Stimulated activated CD4-positive, alpha-beta T cell treated with anti-CD3 and anti-CD28 coated beads, Interleukin-2, amount 100 ng/mL, for 4 hours (primary cell): ENCODE results near the gene HTR7.

Experiments used
- DNase-seq: peaks from one replicate; pipeline ENCODE4 v3.0.0-alpha.2; 2020; ENCODE audit warnings: low read depth

HTR7 gene

DNA sequence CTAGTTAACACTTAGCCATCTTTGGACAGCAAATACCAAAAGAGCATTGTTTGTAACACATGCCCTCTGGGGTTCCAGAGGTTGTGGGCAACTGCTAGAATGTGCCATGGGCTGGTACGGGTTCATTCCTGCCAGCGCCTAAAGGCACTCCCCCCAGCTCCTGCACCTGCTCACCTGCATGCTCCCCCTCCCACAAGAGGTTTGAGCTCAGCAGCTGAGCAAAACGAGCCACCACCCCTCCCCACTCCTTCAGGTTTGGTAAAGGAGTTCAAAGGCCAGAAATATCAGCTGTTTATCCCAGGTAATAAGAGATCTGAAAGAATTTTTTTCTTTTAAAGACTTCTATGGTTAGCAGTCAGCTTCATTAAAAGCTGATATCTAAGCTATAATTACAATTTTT lies 53.5 kb downstream of the HTR7 start:
- DNase-seq, result no peak

- no peak for DNase-seq
Observed at GRCh38 chr10:90801608-90802007, 56.2 kb downstream of the HTR7 start.

- no peak for DNase-seq
Observed at GRCh38 chr10:90800232-90800796, 57.5 kb downstream of the HTR7 start.

DNA sequence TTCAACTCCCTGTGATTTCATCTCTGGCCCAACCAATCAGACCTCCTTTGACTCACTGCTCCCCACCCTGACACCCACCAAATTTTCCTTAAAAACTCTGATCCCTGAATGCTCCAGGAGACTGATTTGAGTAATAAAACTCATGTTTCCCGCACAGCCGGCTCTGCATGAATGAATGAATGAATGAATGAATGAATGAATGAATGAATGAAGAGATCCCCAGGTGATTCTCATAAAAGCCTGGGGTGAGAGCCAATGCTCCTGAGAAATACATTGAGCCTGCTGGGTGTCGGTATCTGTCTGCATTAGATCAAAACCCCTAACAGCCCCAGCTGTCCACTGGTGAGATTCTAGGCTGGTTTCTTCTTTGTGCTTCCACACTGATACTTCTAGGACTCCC lies 58.7 kb downstream of the HTR7 start:
- DNase-seq, result no peak

GRCh38 chr10:90798482-90798881 lies 59.4 kb downstream of the HTR7 start:
- no peak for DNase-seq

GRCh38 chr10:90790422-90790821 lies 67.4 kb downstream of the HTR7 start:
- no peak for DNase-seq

- no peak for DNase-seq
Observed at GRCh38 chr10:90788968-90789367, 68.9 kb downstream of the HTR7 start.

DNA sequence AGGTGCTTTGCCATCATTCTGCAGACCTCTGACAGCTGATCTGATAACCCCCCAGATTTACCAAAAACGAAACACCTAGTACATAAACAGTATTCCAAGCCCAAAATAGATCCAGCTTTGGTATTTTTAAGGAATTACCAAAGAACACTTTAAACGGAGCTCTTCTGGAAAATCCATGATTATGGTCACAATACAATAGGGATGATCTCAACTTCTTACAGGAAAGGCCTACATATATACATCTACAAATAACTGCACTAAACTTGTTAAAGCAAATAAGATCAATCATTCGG lies 69.7 kb downstream of the HTR7 start:
- no peak for DNase-seq

DNA sequence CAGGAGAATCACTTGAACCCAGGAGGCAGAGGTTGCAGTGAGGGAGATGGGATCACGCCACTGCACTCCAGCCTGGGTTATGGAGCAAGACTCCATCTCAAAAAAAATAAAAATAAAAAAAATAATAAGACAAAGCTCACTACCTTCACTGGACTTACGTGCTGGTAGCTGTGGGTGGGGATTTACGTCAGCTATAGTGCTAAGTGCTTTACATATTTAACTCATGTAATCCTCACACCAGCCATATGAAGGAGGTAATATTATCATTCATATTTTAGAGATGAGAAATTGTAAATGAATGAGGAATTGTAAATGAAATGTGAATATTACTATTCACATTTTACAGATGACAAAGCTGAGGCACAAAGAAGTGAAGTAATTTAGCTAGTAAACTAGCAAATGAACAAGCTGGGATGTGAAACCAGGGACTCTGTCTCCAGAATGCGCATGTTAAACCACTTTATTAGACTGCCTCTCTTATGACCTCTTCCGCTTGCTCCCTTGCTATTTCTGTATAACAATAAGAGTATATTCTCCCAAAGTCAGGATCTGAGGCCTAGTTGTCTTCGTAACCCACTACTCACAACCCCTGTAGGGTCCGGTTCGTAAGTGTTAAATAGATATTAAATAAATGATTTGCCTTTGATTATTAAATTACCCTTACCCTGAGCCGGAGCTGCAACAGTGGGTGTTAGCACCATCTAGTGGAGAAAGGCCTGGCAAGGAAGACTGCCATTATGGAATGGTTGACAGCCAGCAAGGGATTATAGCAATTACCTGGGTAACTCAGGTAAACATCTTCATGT lies 70.2 kb downstream of the HTR7 start:
- DNase-seq, result no peak

- no peak for DNase-seq
Observed at GRCh38 chr10:90785782-90786181, 72.1 kb downstream of the HTR7 start.

GRCh38 chr10:90784771-90785170 lies 73.1 kb downstream of the HTR7 start:
- no peak for DNase-seq

- no peak for DNase-seq
Observed at GRCh38 chr10:90780488-90780887, 77.4 kb downstream of the HTR7 start.

DNA sequence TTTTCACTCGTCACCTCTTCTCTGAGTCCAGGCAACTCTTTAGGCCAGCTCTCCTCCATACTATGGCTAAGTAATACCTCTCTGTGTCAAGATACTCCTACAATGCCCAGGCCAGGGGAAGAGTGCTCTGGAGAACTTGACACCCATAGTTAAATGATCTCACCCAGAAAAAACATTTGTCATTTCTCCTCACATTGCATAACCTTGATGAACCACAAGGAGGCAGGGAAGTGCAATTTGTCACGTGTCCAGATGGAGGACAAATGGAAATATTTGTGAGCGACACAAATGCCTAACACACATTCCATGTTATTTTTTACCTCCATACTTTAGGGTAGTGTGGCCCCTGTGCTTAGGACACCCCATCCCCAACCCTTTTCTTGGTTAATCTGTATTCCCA lies 78.3 kb downstream of the HTR7 start:
- no peak for DNase-seq

DNA sequence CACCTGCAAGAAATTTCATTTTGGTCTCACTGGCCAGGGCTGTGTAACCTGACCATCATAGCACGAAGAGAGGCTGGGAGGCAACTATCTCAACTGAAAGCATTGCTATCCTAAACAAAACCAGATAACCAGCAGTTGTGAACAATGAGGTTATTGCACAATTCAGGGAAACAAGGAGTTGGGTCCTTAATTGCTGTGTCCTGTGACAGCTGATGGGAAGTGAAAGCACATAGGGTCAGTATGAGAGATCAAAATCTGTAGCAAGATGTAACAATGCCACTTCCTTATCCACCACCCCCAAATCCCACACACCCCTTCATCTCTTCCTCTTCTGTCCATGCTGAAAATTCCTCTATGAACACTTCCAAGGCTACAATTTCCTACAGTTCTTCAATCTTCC lies 80.2 kb downstream of the HTR7 start:
- DNase-seq, result no peak

DNA sequence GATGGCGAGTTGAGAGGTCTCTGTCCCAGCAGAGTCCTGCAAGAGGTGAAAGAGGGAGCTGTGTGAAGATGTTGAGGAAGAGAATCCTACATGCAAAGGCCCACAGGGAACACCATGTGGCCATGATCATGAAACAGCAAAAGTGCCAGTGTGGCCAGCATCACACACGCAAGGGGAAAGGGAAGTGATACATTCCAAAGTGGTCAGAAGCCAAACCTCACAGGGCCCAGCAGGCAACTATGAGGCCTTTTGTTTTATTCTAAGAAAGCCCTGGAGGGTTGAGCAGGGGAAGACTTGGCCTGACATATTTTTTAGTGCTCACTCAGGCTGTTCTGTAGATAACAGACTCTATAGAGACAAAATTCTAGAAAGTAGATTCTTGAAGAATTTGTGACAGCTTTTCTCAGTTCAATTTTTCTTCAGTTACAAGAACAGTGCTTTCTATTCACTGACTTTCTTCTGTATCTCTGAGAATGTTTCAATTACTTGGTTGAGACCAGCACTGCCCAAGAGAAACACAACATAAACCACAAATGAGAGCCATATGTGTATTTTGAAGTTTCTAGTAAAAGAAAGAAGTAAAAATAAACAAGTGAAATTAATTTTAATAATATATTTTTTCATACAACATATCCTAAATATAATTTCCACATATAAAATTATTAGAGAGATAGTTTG lies 82.3 kb downstream of the HTR7 start:
- DNase-seq, result no peak

DNA sequence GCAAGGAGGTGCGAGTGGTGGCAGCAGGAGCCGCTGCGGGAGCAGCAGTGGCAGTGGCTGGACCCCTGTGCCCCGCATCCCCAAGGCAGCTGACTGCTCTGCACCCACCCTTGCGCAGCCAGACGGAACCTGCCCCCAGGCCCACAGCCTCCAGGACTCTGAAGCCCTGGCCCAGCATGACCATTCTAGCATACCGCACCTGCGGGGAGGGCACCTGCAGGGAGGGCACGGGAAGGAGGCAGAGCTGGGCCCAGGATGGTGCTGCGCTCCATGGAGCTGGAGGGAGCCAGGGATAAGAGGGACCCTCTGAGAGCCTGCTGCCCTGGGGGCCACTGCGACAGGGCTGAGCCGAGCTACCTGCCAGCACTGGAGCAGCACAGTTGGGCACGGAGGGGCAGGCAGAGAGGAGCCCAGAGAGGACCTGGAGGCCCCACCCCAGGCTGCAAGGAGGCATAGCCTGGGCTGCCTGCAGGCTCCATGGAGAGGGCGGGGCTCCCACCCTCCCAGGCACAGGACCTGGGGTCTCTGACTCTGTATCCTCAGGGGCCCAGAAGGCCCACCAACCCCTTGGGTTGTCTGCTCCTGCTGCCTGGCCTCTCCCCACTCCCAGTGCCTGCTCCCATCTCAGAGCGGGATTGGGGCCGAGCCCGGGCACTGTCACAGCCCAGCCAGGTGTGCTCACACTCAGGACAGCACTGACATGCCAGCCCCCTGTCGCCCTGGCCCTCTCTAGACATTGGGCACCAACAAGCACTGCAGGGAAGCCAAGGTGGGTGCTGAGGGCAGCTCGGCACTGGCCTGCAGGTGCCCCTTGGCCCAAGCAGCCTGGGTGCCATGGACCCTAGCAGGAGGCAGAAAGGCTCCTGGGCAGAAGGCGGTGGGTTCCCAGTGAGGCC lies 87.6 kb downstream of the HTR7 start:
- DNase-seq, result no peak

DNA sequence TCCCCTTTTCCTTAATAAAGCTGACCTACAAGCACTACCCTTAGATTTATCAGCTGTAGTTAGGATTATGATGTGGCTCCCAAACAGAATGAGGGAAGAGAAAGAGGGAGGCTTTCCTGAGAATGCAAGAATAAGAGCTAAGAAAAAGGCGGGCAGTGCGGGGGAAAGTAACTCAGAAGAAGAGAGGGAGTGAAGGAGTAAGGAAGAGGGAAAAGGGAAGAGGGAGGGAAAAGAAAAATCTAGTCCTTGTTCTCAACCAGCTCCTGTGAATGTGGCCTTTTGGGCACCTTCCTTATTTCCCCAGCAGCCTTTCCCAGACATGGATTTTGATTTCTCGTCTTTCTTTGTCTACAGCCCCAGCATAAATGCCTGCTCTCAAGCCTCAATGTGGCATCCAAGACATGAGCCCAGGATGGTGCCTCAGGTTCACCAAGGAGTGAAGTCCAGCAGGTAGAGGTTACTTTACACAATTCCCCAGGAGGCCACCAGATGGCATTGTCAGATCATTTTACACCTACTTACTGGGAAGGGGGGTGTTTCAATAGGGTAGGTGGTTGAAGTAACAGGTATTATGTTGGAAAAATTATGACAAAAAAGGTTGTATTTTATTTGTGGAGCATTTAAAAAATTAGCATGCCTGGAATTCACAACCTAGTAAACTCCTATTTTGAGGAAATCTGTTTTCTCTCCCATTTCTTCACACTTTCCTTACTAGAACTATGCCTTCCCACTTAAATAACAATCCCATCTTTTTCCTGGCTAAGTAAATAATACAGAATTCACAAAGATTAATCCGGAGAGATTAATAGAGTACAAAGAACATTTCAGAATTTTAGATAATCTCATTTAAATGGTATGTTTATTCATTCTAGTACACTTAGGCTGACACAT lies 106.5 kb downstream of the HTR7 start:
- DNase-seq, result peak; percentile 9

GRCh38 chr10:90746829-90747228 lies 111.0 kb downstream of the HTR7 start:
- DNase-seq, result no peak

- no peak for DNase-seq
Observed at GRCh38 chr10:90745565-90745964, 112.3 kb downstream of the HTR7 start.

DNA sequence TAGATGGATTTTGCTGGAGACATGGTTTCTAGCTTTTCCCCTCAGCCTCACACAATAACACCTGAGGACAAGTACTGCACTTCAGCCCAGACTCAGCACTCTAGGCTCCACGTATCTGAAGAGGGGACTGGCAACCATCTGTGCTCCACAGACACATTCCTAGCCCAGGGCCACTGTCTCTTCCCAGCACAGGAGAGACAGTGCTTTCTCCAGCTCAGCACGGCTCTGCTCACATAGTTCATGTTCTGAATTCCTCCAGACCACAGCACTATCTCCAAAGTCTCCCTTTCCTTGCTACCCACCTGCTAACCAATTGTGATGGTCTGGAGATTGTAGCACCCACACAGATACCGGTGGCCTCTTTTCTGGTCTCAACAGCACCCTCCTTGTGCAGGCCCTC lies 114.5 kb downstream of the HTR7 start:
- no peak for DNase-seq

DNA sequence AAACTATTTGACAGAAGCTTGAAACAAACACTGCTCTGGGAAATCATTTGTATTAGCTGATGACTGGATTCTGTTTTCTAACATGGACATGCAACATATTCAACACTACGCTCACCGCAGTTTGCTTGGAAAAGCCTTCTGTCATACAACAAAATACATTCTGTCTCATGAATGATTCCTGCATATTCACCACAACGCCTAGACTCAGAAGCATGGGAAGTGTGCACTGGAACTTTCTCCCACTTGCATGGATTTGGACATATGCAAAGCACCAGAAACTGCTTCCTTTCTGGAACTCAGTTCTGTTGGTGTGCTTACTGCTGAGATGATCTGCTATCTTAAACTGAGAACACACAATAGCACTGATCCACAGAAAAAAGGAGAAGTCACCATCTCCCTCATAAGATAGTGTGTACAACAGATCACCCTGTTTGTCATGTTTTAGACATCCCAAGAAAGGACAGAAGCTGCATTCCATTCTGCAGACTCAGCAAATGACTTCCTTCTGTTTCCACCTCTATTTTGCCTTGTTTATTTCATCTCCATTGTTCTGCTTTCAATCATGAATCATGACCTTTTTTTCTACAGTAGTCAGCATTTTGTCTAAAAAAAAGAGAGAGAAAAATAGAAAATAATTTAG lies 115.8 kb downstream of the HTR7 start:
- DNase-seq, result no peak
